A673 (cell line): Measurements from ENCODE around the gene MKS1. TPM values are rescaled to one million over a fixed set of nuclear protein-coding genes. Genes with fewer than 3 reads are reported as not detected.

Experiments
- BruUV-seq: library from RNA; stranded (reverse); fragments of 400-500 nt; replicated peaks from 2 replicates; lab custom pipeline; 2021; lab: Mats Ljungman, UMichigan
- CTCF ChIA-PET: fragments of 300-600 bp; sonication (Branson Sonifier 250); formaldehyde crosslinking; loops from one replicate; lab custom pipeline; 2022; ENCODE audit warnings: antibody characterized with exemption; lab: Charles Lee
- POLR2A ChIA-PET: fragments of 300-600 bp; sonication (Branson Sonifier 250); formaldehyde crosslinking; loops from one replicate; lab custom pipeline; 2022; ENCODE audit warnings: antibody characterized with exemption; ENCODE audit not compliant: low non-redundant PET; lab: Charles Lee
- DNase-seq: peaks from one replicate; pipeline ENCODE4 v3.0.0-alpha.2; 2015; ENCODE audit warnings: low spot score
- H3K27ac ChIP-seq: fragments of 200-600 bp; sonication (generic); 2 replicates; pipeline ENCODE4 v1.5.1; 2016; ENCODE audit warnings: mixed run types, low read depth, mild to moderate bottlenecking, mixed read lengths, antibody characterized with exemption, low read length; ENCODE audit not compliant: poor library complexity, severe bottlenecking
- H3K27me3 ChIP-seq: fragments of 200-600 bp; sonication (generic); replicated peaks from 2 replicates; pipeline ENCODE4 v1.6.1; 2017; ENCODE audit warnings: mixed run types, low read depth, mild to moderate bottlenecking, mixed read lengths, antibody characterized with exemption, low read length; ENCODE audit not compliant: insufficient read depth, poor library complexity
- H3K36me3 ChIP-seq: fragments of 200-600 bp; sonication (generic); 2 replicates; pipeline ENCODE4 v1.6.1; 2016; ENCODE audit warnings: mixed run types, mild to moderate bottlenecking, mixed read lengths, antibody characterized with exemption, low read length; ENCODE audit not compliant: insufficient read depth, poor library complexity, severe bottlenecking
- H3K4me1 ChIP-seq: fragments of 200-600 bp; sonication (generic); 2 replicates; pipeline ENCODE4 v1.6.1; 2017; ENCODE audit warnings: mixed run types, mild to moderate bottlenecking, mixed read lengths, antibody characterized with exemption, low read length; ENCODE audit not compliant: insufficient read depth, poor library complexity, severe bottlenecking
- H3K4me3 ChIP-seq: fragments of 200-600 bp; sonication (generic); 2 replicates; pipeline ENCODE4 v1.5.1; 2016; ENCODE audit warnings: low read depth, mixed run types, mild to moderate bottlenecking, mixed read lengths, low read length; ENCODE audit not compliant: poor library complexity, severe bottlenecking
- H3K9me3 ChIP-seq: fragments of 200-600 bp; sonication (generic); 2 replicates; pipeline ENCODE4 v1.6.1; 2016; ENCODE audit warnings: mixed run types, low read depth, mild to moderate bottlenecking, mixed read lengths, antibody characterized with exemption, low read length; ENCODE audit not compliant: poor library complexity, severe bottlenecking
- EZH2 ChIP-seq: fragments of 200-600 bp; sonication (generic); IDR thresholded peaks from 2 replicates; pipeline ENCODE4 v1.6.1; 2017; ENCODE audit warnings: borderline replicate concordance, low read depth, mild to moderate bottlenecking, mixed read lengths, antibody characterized with exemption, low read length; ENCODE audit not compliant: poor library complexity, severe bottlenecking
- intact Hi-C: fragments of 100-400 bp; cut with micrococcal nuclease; formaldehyde crosslinking; loops from one replicate; pipeline ENCODE4 v1.10.0; 2022; ENCODE audit not compliant: unreplicated experiment
- total RNA-seq: library from RNA; stranded (reverse); gene quantifications from 2 replicates; pipeline ENCODE4 v1.2.3, GENCODE V29; 2021
- TF ChIP-seq, protein P1 (sequence below): fragments of 300-800, 200-600 bp; sonication (generic); conservative IDR thresholded peaks from 2 replicates; pipeline ENCODE4 v1.5.1; 2017; ENCODE audit warnings: low read depth, mild to moderate bottlenecking, antibody characterized with exemption, low read length, moderate library complexity, mixed read lengths

Gene MKS1
- total RNA-seq, 1 experiment from 2014 or later = 28.1 TPM

DNA sequence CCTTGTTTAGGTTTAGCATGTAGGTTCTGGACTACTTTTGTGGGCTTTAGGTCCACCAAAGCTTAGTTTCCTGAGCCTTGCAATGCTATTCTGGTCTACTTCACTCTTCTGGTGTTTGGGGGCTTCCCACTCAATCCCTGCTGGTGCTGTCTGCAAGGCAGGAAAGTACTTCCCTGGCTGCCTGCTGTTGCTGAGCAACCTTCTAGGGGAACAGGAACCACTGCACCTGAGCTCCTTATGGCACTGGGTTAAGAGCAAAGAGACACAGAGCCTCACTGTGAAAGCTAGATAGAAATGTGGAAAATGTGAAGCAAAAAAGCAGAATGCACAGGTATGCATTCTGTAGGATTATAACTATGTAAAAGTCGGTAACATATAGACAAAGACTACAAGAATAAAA lies 44.7 kb upstream of the MKS1 start:
- intact Hi-C loops = no loop called here
- POLR2A ChIA-PET = no interaction called here
- no TSS peak for BruUV-seq
- Histone ChIP-seq H3K27ac (no peak overlapping the region), H3K4me1 (no peaks in the 10 kb centered on the region), H3K27me3 (peaks cover 66% of the 10 kb centered on the region), H3K9me3 (no peaks in the 10 kb centered on the region), H3K4me3 (no peak overlapping the region), H3K36me3 (no peaks in the 10 kb centered on the region)
- TF ChIP-seq, protein P1, sequence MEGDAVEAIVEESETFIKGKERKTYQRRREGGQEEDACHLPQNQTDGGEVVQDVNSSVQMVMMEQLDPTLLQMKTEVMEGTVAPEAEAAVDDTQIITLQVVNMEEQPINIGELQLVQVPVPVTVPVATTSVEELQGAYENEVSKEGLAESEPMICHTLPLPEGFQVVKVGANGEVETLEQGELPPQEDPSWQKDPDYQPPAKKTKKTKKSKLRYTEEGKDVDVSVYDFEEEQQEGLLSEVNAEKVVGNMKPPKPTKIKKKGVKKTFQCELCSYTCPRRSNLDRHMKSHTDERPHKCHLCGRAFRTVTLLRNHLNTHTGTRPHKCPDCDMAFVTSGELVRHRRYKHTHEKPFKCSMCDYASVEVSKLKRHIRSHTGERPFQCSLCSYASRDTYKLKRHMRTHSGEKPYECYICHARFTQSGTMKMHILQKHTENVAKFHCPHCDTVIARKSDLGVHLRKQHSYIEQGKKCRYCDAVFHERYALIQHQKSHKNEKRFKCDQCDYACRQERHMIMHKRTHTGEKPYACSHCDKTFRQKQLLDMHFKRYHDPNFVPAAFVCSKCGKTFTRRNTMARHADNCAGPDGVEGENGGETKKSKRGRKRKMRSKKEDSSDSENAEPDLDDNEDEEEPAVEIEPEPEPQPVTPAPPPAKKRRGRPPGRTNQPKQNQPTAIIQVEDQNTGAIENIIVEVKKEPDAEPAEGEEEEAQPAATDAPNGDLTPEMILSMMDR = no peak
- TF ChIP-seq EZH2 = no peak
- no peak for DNase-seq
- CTCF ChIA-PET = no interaction called here

DNA sequence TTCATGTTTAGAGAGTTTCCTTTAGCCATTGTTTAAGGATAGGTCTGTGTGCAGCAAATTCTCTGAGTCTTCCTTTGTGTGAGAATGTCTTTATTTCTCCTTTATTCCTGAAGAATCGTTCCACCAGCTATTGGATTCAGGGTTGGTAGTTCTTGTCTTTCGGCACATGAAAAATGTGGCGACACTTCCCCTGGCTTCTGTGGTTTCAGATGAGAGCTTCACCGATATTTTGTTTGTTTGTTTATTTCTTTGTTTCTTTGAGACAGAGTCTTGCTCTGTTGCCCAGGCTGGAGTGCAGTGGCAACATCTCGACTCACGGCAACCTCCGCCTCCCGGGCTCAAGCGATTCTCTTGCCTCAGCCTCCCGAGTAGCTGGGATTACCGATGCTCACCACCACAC lies 43.1 kb upstream of the MKS1 start:
- ChIA-PET POLR2A (no interaction called here), CTCF (no interaction called here)
- Histone ChIP-seq H3K36me3 (no peaks in the 10 kb centered on the region), H3K4me3 (no peak overlapping the region), H3K9me3 (no peaks in the 10 kb centered on the region), H3K4me1 (no peaks in the 10 kb centered on the region), H3K27me3 (peaks cover 80% of the 10 kb centered on the region), H3K27ac (no peak overlapping the region)
- intact Hi-C loops = no loop called here
- TF ChIP-seq EZH2 = no peak
- TF ChIP-seq, protein P1 = no peak
- BruUV-seq = no TSS peak
- no peak for DNase-seq

DNA sequence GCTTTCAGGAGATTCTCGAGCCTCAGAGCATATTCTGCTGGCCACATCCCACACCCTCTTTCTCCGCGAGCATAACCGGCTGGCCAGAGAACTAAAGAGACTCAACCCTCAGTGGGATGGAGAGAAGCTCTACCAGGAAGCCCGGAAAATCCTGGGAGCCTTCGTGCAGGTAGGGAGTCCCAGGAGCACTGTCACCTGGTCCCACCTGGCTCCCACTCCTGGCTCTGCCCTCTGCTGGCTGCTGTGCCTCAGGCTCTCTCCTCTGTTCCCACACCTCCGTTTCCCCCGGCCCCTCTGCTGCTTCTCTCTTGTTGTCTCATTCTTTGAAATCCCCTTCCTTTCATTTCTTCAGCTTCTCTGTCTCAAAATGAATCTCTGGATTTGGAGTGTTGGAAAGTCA lies 35.7 kb upstream of the MKS1 start:
- CTCF ChIA-PET = no interaction called here
- intact Hi-C loops = no loop called here
- peaks cover 54% of the 10 kb centered on the region for H3K27me3 ChIP-seq

More for the DNA sequence above, 35.7 kb upstream of the MKS1 start:
- POLR2A ChIA-PET = no interaction called here
- TF ChIP-seq EZH2 = no peak
- TF ChIP-seq, protein P1 = no peak
- Histone ChIP-seq H3K9me3 (no peaks in the 10 kb centered on the region), H3K36me3 (no peaks in the 10 kb centered on the region), H3K4me3 (no peak overlapping the region), H3K4me1 (no peaks in the 10 kb centered on the region), H3K27ac (no peak overlapping the region)
- no peak for DNase-seq
- BruUV-seq = no TSS peak
